HepG2 (cell line): ENCODE measurements around the gene THAP5. TPM values are rescaled to one million over a fixed set of nuclear protein-coding genes. Genes with fewer than 3 reads are reported as not detected.
A peak's percentile ranks its signal among the peaks of the same experiment; 100 is the strongest.

Experiments
- BORCS8-MEF2B ChIP-seq: sonication (generic); formaldehyde crosslinking; IDR thresholded peaks from 2 replicates; pipeline ENCODE4 v1.8.0; 2022; ENCODE audit warnings: mild to moderate bottlenecking, missing genetic modification reagents
- CBFB ChIP-seq: sonication (generic); formaldehyde crosslinking; IDR thresholded peaks from 2 replicates; pipeline ENCODE4 v1.4.0; 2020; ENCODE audit warnings: missing genetic modification reagents
- EEA1 ChIP-seq: sonication (generic); formaldehyde crosslinking; IDR thresholded peaks from 2 replicates; pipeline ENCODE4 v1.5.1; 2020; ENCODE audit warnings: mild to moderate bottlenecking, missing genetic modification reagents, borderline replicate concordance
- ELF1 ChIP-seq: sonication (generic); formaldehyde crosslinking; IDR thresholded peaks from 2 replicates; pipeline ENCODE4 v1.4.0; 2020; ENCODE audit warnings: missing genetic modification reagents
- EP300 ChIP-seq, 3 experiments: sonication (generic) in 1 of 3; formaldehyde crosslinking in 1 of 3; IDR thresholded peaks; 2 replicates each; pipeline versions ENCODE4 v1.5.1 to v1.6.1; 2011 to 2020; ENCODE audit warnings: low read depth in 2 of 3, low read length in 2 of 3, borderline replicate concordance in 1 of 3, improper control_type of control experiment in 1 of 3, mild to moderate bottlenecking in 1 of 3, missing genetic modification reagents in 1 of 3, moderate library complexity in 1 of 3
- FOXO1 ChIP-seq: sonication (generic); formaldehyde crosslinking; IDR thresholded peaks from 2 replicates; pipeline ENCODE4 v1.4.0; 2020; ENCODE audit warnings: missing genetic modification reagents
- HOMEZ ChIP-seq: IDR thresholded peaks from 2 replicates; pipeline ENCODE4 v1.6.1; 2016; ENCODE audit warnings: low read depth
- MEF2D ChIP-seq: sonication (generic); formaldehyde crosslinking; IDR thresholded peaks from 2 replicates; pipeline ENCODE4 v1.5.1; 2020; ENCODE audit warnings: mild to moderate bottlenecking, missing genetic modification reagents
- MYPOP ChIP-seq: sonication (generic); formaldehyde crosslinking; IDR thresholded peaks from 2 replicates; pipeline ENCODE4 v1.8.1; 2023; ENCODE audit warnings: mild to moderate bottlenecking, moderate library complexity, missing genetic modification reagents
- NFKBIZ ChIP-seq: IDR thresholded peaks from 2 replicates; pipeline ENCODE4 v1.6.1; 2018; ENCODE audit warnings: missing genetic modification reagents, missing compliant biosample characterization
- PITX1 ChIP-seq: sonication (generic); formaldehyde crosslinking; IDR thresholded peaks from 2 replicates; pipeline ENCODE4 v1.5.1; 2020; ENCODE audit warnings: mild to moderate bottlenecking, missing genetic modification reagents
- RFXAP ChIP-seq: sonication (generic); formaldehyde crosslinking; IDR thresholded peaks from 2 replicates; pipeline ENCODE4 v1.4.0; 2020; ENCODE audit warnings: missing genetic modification reagents, borderline replicate concordance
- U2AF1 ChIP-seq: fragments of 200-400 bp; formaldehyde crosslinking; optimal IDR thresholded peaks from 2 replicates; pipeline ENCODE3; 2017; ENCODE audit warnings: mild to moderate bottlenecking, low read depth, low read length
- U2AF2 ChIP-seq: fragments of 200-400 bp; formaldehyde crosslinking; IDR thresholded peaks from 2 replicates; pipeline ENCODE4 v1.6.1; 2017; ENCODE audit warnings: low read depth, mild to moderate bottlenecking, low read length
- ZBTB34 ChIP-seq: sonication (generic); formaldehyde crosslinking; IDR thresholded peaks from 2 replicates; pipeline ENCODE4 v1.8.0; 2022; ENCODE audit warnings: mild to moderate bottlenecking, missing genetic modification reagents
- ZBTB42 ChIP-seq: sonication (generic); formaldehyde crosslinking; IDR thresholded peaks from 2 replicates; pipeline ENCODE4 v1.5.0; 2020; ENCODE audit warnings: mild to moderate bottlenecking, missing genetic modification reagents
- ZNF281 ChIP-seq: sonication (generic); formaldehyde crosslinking; IDR thresholded peaks from 2 replicates; pipeline ENCODE4 v1.4.0; 2020; ENCODE audit warnings: missing genetic modification reagents, borderline replicate concordance
- ZNF354B ChIP-seq: sonication (generic); formaldehyde crosslinking; IDR thresholded peaks from 2 replicates; pipeline ENCODE4 v1.8.0; 2022; ENCODE audit warnings: mild to moderate bottlenecking, missing genetic modification reagents
- ZNF563 ChIP-seq: sonication (generic); formaldehyde crosslinking; IDR thresholded peaks from 2 replicates; pipeline ENCODE4 v1.8.0; 2022; ENCODE audit warnings: mild to moderate bottlenecking, moderate library complexity, missing genetic modification reagents
- ZNF570 ChIP-seq: sonication (generic); formaldehyde crosslinking; IDR thresholded peaks from 2 replicates; pipeline ENCODE4 v1.4.0; 2020; ENCODE audit warnings: mild to moderate bottlenecking, missing genetic modification reagents, borderline replicate concordance
- ZNF614 ChIP-seq: IDR thresholded peaks from 2 replicates; pipeline ENCODE4 v1.6.1; 2018; ENCODE audit warnings: missing biosample characterization, missing genetic modification reagents, inconsistent platforms, borderline replicate concordance
- polyA plus RNA-seq, 8 experiments: library from polyadenylated mRNA; depleted of rRNA in 3 of 8; stranded (reverse) in 7 of 8; unstranded in 1 of 8; fragments of >200 nt; fragmentation: Illumina TruSeq in 4 of 8; extraction: Trizol in 4 of 8; gene quantifications; 2 replicates each; pipeline versions ENCODE4 v1.2.1 to v1.2.3, GENCODE V29; 2011 to 2016; ENCODE audit warnings: low read depth in 4 of 8, missing spikeins in 1 of 8, mixed read lengths in 1 of 8; ENCODE audit not compliant: insufficient read depth in 1 of 8
- total RNA-seq, 5 experiments: library from RNA; depleted of rRNA; stranded (reverse); fragments of >200 nt; fragmentation: Illumina TruSeq; extraction: Trizol; gene quantifications; 2 replicates each; pipeline ENCODE4 v1.2.3, GENCODE V29; 2016; ENCODE audit warnings: low read depth in 1 of 5

Gene THAP5
- total and polyA plus RNA-seq, 2 of the 13 experiments (the other 11 are each of a cell fraction or from before 2014, with no cell fraction given), result 3.6 to 11.8 TPM

GRCh38 chr7:108569381-108570145 lies at the start of gene THAP5, which contains the start of gene DNAJB9 (continued):
- TF ChIP-seq EP300 (IDR thresholded peaks at IDR 0.05; ENCODE audit: low read depth in 2 of 2, low read length in 2 of 2) (0 out of 4 replicates have a peak, but pooled peaks of 1 of the 2 experiments have one; percentile 16), EP300 (CRISPR knock-in tag; IDR thresholded peaks at IDR 0.05; ENCODE audit: borderline replicate concordance) (no peak), RFXAP (CRISPR knock-in tag) (peak; percentile 69), ZBTB34 (CRISPR knock-in tag) (0 out of 2 replicates have a peak, but pooled peaks have one; percentile 42), U2AF1 (peak; percentile 83), BORCS8-MEF2B (CRISPR knock-in tag) (peak; percentile 85), ZNF570 (CRISPR knock-in tag) (no peak), FOXO1 (peak; percentile 61), ELF1 (CRISPR knock-in tag) (peak; percentile 97), EEA1 (CRISPR knock-in tag) (no peak), CBFB (peak; percentile 19; the same call in 1 of the 2 replicates), MEF2D (CRISPR knock-in tag) (peak; percentile 70), ZNF281 (CRISPR knock-in tag) (0 out of 2 replicates have a peak, but pooled peaks have one; percentile 5), NFKBIZ (CRISPR knock-in tag) (0 out of 2 replicates have a peak, but pooled peaks have one; percentile 15), ZNF614 (CRISPR knock-in tag) (peak; percentile 56; the same call in 1 of the 2 replicates), PITX1 (CRISPR knock-in tag) (peak; percentile 65; the same call in 1 of the 2 replicates), ZBTB42 (CRISPR knock-in tag) (peak; percentile 91), U2AF2 (0 out of 2 replicates have a peak, but pooled peaks have one; percentile 34), MYPOP (peak; percentile 87), ZNF563 (CRISPR knock-in tag) (peak; percentile 88), ZNF354B (CRISPR knock-in tag) (no peak; the same call in 1 of the 2 replicates), HOMEZ (CRISPR knock-in tag) (peak; percentile 84; the same call in 1 of the 2 replicates)
